T follicular helper cell (primary cell): ENCODE results near the gene RCAN1.
"Not testable (repeated sequence)": the region's sequence is repeated elsewhere in the genome, so short reads cannot be mapped to it uniquely, and the experiment has no call there.

Experiments
- DNase-seq: peaks from one replicate; pipeline ENCODE4 v3.0.0-alpha.2; 2020; ENCODE audit warnings: low read depth

The RCAN1 gene

DNA sequence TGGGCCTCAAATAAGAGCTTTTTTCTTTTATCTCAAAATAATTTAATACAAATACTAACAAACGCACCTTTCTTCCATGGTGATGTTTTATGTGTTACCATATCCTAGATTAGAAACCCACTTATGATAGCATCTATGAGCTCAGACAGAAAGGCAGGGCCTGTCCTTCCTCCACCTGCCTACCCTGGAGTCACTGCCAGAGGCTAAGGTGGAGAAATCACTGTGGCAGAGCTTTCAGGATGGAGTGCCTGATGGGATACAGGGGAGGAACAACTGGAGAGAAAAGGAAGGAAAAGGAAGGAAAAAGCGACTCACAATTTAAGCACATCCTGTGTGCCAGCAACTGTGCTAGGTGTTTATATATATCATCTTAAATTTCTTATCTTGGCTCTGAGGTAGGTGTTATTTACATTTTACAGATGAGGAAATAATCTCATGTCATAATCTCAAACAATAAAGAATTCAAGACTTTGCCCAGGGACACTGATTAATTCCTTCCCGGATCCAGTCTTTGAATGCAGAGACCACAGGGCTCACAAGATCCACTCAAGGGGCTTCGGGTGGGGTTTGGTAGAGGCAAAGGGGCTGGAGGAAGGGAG lies 45.4 kb downstream of the RCAN1 start:
- no peak for DNase-seq

GRCh38 chr21:34568801-34569200 lies 46.1 kb downstream of the RCAN1 start:
- DNase-seq, result not testable (repeated sequence)

GRCh38 chr21:34567604-34568155 lies 47.2 kb downstream of the RCAN1 start:
- DNase-seq, result no peak

GRCh38 chr21:34565238-34565637 lies 49.7 kb downstream of the RCAN1 start:
- no peak for DNase-seq

GRCh38 chr21:34563370-34563769 lies 51.5 kb downstream of the RCAN1 start:
- not testable (repeated sequence) for DNase-seq

DNA sequence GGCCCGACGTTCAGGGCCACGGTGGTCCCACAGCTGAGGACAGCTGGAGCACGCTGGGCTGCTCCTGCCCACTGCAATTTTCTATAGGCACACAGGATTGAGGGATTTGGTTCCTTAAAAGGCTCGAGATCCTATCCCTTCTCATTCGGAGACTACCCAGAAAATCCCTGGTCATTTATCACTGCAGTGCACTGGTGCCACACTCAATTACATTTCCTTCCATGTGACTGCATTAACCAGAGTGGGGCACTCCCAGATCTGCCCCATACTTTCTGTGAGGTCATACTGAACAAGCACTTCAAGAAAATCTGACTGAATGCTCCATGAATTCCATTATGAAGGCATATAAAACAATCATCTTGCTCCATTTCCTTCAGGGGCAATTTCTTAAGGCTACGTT lies 53.1 kb downstream of the RCAN1 start:
- no peak for DNase-seq

- DNase-seq, result no peak
These were observed 54.3 kb downstream of the RCAN1 start for GRCh38 chr21:34560609-34561008.

DNA sequence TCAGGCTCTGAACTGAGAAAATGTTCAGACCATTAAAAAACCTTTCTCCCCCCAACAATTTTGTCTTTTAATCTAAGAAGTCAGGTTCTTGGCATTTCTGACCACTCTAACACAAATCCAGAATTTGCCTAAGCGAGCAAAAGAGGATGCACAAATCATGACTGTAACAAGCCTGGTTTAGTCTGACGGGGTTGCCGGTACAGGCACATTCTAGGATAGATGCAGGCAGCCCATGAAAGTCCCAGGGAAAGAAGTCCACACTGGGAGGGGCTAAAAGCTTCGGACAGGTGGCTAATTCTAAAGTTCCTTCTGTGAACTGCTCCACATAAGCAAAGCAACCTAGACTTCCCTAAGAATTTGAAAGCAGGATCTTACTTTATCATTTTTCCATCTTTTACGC lies 54.9 kb downstream of the RCAN1 start:
- DNase-seq, result no peak

DNA sequence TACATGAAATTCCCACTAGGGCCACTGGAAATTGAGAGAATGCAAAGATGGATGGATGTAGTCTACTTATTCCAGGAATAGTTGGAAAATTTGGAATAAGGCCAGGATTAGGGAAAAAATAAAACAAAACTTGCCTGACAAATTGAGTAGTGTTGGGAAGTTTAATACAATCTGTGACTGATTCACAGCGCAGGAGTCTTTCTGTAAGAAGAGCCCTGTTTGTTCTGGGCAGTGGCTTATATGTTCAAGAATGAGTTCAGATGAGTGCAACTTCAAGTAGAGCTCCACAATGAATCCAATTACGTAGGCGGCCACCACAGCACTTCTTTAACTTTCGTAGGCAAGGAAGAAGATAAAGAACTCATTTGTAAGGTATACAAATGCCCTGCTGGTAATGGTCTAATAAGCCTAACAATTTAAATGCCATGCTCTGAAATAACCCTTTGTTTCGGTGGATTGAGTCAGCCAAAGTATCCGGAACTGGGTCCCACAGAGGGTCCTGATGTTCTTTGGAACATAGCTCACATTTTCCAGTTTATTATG lies 55.8 kb downstream of the RCAN1 start:
- no peak for DNase-seq

DNA sequence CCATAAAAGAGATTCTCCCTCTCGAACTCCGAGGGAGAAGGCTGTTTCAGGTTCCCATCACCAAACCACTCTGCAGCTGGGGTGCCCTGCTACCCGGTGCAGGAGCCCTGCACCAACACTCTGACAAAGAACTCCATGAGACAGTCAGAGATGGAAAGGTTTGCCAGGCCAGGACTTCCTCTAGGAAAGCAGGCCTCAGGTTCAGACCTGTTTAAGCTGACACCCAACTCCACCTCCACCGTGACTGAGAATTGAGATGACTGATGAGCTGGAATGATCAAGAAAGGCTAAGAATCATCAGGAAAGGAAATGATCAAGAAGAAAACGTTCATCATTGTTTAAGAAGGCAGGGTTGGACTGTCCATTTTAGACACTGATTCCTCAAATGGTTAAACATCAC lies 56.7 kb downstream of the RCAN1 start:
- no peak for DNase-seq

DNA sequence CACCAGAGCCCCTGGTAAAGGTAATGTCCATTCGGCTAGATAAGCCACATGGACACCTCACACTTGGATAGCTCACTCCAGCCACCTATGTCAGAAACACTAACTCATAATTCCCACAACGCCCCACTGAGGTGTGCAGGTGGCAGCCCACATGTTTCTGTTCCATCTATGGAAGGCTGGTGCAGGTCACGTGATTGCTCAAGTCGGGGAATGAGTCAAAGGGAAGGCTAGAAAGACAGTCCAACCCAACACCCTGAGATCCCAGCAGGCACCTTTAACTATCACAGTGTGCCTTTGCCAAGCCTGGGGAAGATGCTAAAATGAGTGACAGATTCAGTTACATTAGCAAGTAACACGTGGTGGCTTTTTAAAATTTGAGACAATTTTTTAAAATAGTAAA lies 57.7 kb downstream of the RCAN1 start:
- DNase-seq, result no peak

GRCh38 chr21:34554670-34555069 lies 60.2 kb downstream of the RCAN1 start:
- DNase-seq, result not testable (repeated sequence)

- DNase-seq, result no peak
These were observed 60.7 kb downstream of the RCAN1 start for GRCh38 chr21:34554227-34554626.

DNA sequence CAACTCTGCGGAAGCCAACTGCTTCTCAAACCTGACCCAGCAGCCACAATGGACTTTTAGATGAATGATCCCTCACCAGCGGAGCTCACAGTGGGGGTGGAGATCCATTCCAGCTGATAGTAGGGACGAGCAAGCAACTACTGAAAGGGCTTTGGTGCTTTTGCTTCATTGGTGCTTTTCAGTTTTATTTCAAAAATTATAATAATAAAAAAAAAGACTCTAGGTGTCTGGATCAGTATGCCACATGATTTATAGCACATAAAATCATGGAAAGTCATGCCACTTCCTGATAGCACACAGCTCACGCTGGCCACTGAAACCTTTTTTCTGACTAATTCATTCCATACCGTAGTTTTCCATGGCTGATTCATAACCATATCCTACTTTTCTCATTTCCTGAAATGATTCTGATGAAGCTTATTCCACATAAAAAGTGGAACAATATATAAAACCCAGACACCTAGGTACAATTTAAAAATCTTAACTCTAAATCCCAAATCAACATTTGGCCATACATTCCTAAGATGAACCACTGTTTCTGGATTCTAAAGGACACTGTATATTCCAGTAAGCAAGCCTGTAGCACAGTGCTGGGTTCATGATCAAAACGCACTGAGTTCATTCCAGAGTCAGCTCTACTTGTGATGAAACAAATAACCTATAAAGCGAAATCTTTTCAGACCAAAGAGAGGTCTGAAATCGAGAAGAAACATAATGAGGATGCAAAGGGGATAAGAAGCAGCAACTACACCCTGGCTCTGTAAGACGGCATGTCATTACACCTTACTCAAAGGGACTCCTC lies 61.6 kb downstream of the RCAN1 start:
- no peak for DNase-seq

DNA sequence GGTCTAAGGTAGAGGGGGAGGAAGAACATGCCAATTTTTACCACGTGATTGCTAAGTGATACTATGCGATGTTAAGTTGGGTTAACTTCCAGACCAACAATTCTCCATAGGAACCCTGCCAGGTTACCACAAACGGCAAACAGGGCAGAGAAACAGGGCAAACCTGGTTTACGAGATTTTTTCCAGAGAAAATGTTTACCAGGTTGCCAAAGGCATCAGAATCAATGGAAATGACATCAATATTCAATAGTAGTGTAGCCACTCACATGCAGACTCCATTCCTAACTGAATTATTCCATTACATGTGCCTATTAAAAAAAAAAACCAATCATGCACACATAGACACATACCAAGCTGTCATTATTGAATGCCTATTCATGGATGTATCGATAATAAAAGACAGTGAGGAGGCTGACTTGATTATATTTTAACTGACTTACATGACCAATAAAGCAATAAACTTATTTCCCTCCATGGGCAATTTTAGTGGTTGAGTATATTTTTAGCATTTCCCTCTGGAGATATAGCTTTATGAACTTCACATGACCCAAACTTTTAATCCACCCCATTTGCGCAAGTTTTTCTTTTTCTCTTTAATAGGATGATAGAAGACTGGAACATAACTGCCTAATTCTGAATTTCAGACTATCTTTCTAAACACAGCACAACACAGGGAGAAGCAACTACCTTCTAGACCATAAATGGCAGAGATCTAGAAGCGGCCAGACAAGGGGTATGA lies 62.4 kb downstream of the RCAN1 start:
- DNase-seq, result no peak

DNA sequence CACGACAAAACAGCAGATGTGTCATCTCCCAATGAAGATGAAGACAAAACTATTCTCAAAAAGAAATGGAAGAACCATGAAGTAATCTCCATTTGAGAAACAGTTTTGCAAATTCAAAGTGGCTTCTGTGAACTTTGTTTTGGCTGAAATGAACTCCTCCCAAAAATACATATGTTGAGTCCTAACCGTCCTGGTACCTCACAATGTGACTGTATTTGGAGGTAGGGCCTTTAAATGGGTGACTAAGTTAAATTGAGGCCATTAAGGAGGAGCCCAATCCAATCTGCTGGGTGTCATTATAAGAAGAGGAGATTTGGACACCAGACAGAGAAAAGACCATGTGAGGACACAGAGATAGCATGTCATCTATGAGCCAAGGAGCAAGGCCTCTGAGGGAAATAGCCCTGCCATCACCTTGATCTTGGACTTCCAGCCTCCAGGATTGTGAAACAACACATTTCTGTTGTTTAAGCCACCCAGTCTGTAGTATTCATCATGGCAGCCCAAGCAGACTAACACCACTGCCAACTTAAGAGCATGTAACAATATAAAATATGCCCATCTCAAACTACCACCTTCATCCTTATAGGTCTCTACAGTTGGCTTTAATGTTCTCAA lies 64.6 kb downstream of the RCAN1 start:
- no peak for DNase-seq

DNA sequence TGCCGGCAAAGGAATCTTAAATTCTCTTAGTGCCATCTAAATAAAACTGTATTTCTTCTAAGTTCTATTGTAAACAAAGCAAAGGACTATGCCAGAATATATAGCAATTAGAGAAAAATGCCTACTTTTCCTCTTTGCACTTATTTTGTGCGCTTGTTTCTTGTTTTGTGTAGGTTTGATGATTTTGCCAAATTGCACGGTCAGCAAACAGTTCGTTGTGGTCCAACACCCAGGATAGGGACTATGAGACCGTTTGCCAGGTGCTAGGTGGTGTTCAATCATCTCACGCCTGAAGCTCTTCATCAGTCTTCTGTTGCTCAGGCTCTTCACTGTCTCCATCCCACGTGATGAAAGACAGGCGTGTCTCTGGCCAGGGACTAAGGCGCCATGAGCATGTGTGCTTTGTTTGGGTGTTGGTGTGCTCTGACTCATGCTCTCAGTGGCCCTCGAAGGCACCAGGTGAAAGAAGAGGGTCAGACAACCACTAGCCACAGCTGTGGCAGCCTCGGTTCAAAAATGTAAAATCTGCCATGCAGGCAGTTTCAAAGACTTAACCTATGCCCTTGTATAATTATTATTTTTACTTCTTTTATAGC lies 66.0 kb downstream of the RCAN1 start:
- no peak for DNase-seq

DNA sequence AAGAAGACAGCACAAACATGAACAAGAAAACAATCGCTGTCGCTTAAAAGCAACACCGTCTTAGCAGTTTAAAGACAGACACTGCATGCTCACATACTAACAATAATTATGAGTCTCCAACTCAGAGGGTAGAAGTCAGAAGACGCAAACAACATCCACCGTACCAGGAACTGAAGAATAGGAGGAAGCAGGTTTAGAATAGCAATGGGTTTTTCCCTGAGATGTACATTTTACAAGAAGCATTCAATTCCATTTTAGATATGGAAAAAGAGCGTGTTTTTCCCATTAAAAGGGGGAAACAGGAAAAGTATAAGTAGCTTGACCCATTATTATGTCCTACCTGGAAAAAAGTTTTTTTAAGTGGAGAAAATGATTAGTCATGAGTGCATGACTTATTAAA lies 68.4 kb downstream of the RCAN1 start:
- no peak for DNase-seq

DNA sequence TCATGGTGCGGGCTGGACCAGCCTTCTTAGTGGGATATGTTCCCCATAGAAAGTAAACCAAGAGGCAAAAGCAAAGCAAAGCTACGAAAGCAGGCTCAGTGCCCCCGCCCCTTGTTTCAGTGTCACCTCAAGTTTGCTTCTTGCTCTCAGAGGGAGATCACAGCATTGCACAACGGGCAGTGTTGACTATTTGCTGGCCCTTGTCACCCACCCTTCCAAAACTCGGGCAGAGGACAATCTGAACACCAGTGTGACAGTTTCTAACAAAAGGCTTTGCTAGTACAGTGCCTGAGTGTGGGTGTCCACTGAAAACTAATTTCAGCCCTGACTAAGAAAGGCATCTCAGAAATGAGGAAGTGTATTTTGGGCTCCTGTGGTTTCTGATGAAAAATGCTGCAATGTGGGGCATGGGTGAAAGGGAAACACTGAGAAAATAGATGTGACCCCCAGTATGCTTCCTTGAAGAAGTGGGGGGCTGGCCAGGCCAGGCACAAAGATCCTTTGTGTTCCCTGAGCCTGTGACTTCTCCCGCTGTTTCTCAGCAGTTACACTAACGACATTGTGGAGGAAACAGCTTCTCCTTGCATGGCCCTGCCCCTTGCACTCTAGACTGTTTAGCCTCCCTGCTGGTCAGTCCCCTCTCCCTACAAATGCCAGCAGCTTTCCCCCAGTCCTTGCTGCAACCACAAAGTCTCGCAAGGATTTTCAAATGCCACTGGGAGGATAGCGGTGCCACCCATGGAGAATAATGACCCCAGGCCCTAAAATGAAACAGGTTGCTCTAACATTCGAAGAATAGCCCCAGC lies 69.6 kb downstream of the RCAN1 start:
- no peak for DNase-seq

DNA sequence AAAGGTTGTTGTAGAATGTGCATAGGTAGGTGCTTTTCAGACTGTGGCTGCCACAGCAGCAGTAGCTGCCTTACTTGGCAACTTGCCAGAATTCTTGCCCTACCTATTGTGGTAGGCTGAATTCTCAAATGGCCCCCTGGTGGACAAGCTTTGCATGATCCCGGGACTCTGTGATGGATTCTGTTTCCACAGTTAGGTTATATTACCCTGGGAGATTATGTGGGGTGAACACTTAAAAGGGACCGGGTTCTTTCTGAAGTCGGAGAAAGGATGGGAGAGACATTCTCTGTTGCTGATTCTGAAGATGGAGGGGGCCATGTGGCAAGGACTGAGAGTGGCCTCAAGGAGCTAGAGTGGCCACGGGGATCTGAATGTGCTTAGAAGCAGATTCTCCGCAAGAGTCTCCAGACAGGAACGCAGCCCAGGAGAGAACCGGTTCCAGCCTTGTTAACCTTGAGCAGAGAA lies 70.8 kb downstream of the RCAN1 start:
- DNase-seq, result peak; percentile 6

DNA sequence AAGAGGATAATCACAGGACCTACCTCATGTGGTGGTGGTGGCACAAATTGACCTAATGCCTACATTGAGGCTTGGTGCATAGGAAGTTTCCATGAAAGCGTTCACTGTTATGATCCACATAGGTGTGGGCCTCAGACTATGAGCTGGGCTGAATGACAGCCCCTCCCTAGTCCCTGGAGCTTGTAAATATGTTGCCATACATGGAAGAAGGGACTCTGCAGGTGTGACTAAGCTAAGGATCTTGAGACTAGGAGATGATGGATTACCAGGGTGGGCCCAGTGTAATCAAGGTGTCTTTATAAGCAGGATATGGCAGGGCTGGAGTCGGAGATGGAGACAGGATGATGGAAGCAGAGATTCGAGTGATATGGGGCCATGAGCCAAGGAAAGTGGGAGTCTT lies 71.9 kb downstream of the RCAN1 start:
- no peak for DNase-seq
